HG02759 (cell line): ENCODE measurements around the gene CELF5.
"Not testable (repeated sequence)": the region's sequence is repeated elsewhere in the genome, so short reads cannot be mapped to it uniquely, and the experiment has no call there.

ENCODE experiments used
- ATAC-seq: cut with Tn5 transposase; IDR thresholded peaks from one replicate; pipeline ENCODE4 v1.9.1; 2021; ENCODE audit warnings: mild to moderate bottlenecking, moderate library complexity; ENCODE audit not compliant: unreplicated experiment

Gene CELF5

DNA sequence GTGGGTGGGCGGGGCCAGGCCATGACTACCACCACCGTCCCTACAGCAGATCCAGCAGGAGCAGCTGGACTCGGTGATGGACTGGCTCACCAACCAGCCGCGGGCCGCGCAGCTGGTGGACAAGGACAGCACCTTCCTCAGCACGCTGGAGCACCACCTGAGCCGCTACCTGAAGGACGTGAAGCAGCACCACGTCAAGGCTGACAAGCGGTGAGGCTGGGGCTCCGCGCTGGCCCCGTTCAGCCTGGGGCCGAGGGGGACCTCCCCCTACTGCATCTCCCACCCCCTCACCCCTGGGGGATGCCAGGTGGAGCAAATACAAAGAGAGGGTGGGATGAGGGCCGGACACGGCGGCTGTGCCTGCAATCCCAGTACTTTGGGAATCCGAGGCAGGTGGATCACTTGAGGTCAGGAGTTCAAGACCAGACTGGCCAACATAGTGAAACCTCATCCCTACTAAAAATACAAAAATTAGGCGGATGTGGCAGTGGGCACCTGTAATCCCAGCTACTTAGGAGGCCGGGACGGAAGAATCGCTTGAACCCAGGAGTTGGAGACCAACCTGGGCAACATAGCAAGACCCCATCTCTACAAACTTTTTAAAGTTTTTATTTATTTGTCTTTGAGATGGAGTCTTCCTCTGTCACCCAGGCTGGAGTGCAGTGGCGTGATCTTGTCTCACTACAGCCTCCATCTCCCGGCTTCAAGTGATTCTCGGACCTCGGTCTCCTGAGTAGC lies 18.1 kb upstream of the CELF5 start:
- no peak for ATAC-seq

DNA sequence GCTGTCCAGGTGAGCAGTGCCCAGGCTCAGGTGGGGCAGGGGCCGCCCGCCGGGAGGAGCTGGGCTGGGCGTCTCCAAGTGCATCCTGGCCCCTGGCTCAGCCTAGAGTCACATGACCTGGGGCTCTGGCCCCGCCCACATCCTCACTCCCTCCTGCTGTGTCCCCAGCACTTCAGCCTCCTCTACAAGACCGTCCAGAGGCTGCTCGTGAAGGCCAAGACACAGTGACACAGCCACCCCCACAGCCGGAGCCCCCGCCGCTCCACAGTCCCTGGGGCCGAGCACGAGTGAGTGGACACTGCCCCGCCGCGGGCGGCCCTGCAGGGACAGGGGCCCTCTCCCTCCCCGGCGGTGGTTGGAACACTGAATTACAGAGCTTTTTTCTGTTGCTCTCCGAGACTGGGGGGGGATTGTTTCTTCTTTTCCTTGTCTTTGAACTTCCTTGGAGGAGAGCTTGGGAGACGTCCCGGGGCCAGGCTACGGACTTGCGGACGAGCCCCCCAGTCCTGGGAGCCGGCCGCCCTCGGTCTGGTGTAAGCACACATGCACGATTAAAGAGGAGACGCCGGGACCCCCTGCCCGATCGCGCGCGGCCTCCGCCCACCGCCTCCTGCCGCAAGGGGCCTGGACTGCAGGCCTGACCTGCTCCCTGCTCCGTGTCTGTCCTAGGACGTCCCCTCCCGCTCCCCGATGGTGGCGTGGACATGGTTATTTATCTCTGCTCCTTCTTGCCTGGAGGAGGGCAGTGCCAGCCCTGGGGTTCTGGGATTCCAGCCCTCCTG lies 16.8 kb upstream of the CELF5 start:
- no peak for ATAC-seq

DNA sequence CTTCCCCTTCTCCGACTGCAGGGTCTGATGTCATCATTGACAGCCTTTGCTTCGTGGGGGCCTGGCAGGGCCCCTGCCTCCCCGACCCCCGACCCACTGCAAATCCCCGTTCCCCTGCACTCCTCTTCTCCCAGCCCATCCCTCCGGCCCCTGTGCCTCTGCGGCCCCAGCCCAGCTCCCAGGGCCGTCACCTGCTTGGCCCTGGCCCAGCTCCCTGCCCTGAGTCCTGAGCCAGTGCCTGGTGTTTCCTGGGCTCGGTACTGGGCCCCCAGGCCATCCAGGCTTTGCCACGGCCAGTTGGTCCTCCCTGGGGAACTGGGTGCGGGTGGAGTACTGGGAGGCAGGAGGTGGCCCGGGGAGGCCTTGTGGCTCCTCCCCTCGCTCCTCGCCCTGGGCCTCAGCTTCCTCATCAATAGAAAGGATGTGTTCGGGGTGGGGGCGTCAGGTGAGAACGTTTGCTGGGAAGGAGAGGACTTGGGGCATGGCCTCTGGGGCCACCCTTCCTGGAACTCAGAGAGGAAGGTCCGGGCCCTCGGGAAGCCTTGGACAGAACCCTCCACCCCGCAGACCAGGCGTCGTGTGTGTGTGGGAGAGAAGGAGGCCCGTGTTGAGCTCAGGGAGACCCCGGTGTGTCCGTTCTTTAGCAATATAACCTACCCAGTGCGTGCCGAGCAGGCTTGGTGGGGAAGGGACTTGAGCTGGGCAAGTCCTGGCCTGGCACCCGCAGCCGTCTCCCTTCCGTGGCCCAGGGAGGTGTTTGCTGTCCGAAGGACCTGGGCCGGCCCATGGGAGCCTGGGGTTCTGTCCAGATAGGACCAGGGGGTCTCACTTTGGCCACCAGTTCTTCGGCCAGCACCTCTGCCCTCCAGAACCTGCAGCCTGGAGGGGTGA lies 15.9 kb upstream of the CELF5 start:
- no peak for ATAC-seq

DNA sequence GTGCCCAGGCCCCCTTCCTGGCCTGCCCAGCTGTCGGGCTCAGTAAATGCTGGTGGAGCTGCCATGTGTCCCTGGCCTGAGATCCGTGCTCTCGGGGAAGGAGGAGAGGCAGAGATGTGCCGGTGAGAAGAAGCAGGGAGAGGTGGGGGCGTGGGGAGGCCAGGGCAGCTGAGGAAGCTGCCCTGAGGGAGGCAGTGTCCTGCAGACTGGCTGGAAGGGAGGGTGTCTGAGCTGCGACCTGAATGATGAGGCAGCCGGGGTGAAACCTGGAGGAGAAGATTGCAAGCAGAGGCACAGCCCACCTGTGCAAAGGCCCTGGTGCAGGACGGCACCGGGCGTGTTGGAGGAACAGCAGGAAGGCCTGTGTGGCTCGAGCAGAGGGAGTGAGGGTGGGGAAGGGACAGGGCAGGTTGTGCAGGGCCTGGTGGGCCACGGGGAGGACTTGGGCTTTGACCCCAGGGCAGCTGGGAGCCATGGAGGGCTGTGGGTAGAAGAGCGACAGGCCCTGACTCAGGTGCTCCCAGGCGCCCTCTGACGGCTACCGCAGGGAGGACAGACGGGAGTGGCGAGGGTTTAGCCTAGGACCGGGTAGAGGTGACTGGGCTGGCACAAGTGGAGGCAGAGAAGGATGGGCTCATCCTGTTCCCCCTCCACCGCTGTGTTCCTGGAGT lies 14.0 kb upstream of the CELF5 start:
- ATAC-seq: no peak

DNA sequence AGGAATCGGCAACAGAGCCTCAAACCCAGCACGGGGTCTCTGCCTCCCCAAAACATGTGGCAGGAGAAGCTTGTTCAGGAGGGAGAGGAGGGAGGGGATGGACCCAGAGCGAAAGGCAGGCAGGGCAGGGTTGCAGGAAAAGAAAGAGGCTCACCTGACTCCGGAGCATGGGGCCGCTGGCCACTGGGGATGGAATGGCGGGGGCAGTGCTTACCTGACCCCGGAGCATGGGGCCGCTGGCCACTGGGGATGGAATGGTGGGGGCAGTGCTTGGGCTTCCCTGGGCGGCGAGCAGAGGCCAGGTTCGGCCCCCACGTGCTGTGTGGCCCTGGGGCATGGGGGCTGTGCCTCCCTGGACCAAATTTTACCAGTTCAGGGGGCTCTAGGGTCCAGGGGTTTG lies 13.3 kb upstream of the CELF5 start:
- no peak for ATAC-seq

DNA sequence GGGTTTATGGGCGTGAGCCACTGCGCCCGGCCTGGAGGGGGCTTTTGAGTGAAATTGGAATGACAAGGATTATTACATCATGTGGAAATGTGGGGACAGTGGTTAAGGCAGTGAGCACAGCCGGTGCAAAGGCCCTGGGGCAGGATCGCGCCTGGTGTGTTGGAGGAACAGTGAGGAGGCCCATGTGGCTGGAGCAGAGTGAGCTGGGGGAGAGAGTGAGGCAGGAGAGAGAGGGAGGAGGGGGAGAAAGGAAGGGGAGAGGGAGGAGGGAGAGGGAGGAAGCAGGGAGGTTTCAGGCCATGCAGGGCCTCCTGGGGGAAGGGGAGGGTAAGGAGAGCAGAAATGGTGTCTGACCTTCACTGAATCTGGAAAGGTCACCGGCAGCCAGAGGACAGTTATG lies 11.3 kb upstream of the CELF5 start:
- no peak for ATAC-seq

DNA sequence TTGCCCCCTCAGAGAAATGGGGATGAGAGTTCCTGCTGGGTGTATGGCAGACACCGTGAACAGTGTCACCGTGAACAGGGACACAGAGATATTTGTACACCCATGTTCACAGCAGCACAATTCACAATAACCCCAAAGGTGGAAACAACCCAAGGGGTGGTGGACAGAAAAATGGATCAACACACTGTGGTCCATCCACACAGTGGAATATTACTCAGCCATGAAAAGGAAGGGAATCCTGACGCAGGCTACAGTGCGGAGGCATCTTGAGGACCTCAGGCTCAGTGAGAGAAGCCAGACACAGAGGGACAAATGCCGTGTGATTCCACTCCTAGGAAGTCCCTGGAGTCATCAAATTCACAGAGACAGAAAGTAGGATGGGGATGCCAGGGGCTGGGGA lies 7.6 kb upstream of the CELF5 start:
- ATAC-seq: no peak

DNA sequence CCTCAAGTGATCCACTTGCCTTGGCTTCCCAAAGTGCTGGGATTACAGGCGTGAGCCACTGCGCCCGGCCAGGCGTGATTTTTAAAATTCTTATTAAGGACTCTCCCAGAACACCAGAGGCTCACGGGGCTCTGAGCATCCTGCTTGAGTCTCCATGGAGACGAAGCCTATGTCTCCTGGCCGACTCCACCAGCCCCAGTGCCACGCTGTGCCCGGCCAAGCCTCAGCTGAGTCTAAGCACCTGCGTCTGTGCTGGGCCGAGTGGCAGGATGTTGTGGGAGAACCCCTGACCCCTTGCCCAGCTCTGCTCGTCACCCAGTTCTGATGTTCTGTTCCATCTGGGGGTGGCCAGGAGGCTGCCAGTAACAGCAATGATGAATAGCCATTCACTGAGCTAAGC lies 3.9 kb upstream of the CELF5 start:
- no peak for ATAC-seq

DNA sequence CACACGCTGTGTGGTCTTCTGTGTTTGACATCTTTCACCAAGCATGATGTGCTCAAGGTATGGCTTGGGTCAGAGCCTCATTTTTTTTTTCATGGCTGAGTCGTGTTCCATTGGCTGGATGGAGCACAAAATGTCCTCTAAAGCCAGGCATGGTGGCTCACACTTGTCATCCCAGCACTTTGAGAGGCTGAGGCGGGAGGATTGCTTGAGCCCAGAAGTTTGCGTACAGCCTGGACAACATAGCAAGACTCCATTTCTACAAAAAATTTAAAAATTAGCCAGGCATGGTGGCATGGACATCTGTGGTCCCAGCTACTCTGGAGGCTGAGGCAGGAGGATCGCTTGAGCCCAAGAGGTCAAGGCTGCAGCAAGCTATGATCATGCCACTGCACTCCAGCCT lies 2.9 kb upstream of the CELF5 start:
- ATAC-seq: not testable (repeated sequence)

DNA sequence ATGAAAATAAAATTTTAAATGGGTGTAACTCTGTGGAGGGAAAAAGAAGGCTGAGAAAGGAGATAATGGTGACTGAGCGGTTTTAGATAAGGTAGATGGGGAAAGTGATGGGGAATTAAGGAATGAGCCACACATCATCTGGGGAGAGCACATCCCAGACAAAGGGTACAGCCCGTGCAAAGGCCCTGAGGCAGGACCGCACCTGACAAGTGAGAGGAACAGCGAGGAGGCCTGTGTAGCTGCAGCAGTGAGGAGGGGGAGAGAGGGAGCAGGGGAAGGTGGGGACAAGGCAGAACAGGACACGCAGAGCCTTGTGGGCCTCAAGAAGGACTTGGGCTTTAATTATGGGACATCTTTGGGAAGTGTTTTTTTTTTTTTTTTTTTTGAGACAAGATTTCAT lies 1.8 kb upstream of the CELF5 start:
- ATAC-seq: no peak

DNA sequence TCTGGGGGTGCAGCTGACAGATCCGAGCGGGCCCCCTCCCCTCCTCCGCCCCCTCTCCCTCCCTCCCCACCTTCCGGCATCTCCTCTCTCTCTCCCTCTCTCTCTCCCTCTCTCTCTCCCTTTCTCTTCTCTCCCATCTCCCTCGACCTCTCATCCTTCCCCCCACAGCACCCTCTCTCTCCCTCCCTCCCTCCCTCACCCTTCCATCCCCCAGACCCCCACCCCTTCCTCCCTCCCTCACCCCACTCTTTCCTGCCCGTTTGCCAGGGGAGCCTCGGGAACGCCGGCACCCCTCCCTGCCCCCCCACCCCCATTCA lies 666 bp downstream of the CELF5 start:
- no peak for ATAC-seq

DNA sequence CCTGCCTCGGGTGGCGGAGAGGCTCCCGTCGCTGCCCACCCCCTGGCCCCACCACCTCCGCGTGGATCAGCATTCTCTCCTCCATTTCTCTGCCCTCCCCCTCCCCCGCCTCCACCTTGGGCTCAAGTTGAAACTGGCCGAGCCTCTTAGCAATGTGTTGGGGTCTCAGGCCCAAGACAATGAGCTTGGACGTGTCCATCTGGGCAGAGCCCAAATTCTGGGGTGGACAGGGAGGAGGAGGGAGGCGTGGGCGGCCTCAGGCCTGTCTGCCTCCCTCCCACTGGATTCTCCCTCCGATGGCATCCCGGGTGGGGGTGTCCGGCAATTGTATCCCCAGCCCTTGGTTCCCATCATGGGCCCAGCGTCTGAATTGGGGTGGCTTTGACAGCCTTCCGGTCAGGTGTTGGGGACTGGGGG lies 1.2 kb downstream of the CELF5 start:
- no peak for ATAC-seq

DNA sequence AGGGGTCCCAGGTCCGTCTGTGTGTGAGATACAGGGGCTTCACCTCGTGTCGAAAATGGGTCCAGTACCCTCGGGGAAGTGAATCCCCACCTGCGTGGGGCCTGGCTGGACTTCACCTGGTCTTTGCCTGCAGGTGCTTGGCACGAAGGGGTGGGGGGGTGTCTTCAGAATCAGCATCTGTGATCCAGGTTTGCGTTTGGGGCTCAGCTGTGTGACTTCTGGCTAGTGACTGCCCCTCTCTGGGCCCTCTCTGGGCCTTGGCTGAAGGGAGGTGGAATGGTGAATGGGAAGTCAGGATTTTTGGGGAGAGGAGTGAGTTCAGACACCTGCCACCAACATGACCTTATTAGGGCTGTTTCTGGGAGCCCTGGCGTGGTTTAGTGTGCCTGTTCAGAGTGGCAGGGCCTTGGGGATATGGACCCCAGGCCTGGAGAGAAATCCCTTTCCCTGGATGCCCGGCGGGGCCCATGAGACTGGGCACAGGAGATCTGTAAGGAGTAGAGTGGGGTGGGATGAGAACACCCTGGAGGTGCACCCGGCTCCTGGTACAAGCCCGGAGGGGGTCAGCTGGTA lies 2.7 kb downstream of the CELF5 start:
- no peak for ATAC-seq

DNA sequence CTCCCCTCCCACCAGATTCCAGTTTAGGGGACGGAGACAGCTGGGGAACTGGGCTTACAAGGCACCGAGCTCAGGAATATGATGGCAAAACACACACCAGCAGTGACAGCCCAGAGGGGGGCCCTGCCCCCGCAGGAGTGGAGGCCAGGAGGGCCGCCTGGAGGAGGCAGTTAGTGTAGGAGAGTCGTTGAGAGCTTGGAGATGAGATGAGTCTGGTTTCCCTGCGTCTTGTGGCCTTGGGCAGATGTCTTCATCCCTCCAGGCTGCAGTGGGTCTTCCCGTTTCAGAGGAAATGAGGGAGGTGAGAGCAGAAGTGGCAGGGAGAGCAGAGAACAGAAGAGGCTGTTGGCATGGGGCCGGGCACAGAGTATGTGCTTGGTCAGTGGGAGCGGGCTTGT lies 4.9 kb downstream of the CELF5 start:
- no peak for ATAC-seq

DNA sequence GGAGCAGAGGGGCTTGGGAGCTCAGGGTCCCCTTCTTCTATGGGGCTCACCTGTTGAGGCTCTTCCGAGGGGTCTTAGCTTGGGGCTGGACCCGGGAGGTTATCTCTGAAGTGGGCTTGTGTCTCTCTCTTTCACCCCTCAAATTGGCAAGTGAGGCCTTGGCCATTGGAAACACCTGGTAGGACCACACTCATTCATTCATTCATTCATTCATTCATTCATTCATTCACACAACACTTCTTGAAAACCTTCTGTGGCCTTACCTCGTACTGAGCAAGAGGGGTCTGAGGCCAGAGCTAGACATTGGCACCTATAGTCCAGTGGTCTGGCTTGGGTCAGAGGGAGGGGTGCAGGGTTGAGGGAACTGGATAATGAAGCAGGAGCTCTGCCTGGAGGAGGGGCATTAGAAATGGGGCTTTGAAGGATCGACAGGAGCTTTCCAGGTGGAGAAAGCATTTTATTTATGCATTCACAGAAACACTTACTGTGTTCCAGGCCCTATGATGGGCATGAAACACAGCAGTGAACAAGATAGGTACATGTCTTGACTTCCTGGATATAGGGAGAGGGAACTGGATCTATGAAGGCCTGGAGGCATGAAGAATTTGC lies 5.5 kb downstream of the CELF5 start:
- no peak for ATAC-seq

DNA sequence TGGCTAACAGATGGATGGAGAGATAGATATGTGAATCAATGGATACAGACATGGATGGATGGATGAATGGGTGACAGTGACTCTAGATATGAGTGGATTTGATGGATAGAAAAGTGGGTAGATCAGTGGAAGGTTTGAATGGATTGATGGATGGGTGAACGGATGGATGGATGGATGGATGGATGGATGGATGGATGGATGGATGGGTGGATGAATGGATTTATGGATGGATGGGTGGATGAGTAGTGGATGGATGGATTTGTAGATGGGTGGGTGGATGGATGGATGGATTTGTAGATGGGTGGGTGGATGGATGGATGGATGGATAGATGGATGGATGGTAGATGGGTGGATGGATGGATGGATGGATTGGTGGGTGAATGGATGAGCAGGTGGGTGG lies 6.8 kb downstream of the CELF5 start:
- ATAC-seq: no peak

DNA sequence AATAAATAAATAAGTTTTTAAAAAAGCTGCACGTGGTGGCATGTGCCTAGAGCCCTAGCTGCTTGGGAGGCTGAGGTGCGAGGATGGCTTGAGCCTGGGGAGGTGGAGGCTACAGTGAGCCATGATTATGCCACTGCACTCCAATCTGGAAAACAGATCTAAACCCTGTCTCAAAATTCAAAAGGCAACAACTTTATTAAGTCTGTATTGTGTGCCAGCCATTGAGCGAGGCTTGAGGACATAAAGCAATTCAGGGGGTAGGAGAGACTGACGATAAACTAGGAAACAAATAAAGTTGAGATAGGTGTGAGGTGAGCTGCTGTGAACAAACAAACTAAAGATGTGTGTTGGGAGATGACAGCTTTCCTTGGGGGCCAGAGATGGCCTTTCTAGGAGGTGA lies 8.7 kb downstream of the CELF5 start:
- ATAC-seq: no peak

DNA sequence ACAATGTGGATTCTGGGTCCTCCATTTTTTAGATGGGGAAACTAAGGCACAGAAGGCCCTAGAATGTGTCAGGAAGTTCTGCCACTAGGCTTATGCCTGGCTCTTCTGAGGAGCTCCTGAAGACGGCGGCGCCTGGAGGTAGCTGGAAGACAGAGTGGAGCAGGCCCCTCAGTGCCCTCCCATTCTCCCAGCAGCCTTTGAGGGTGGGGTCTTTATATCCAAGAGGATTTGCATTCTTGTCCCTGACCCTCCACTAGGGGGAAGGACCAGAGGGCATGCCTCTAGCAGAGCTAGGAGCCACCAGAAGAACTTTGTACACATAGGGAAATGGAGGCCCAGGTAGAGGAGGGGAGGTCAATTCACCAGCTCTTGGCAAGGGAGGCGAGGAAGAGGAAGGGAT lies 9.4 kb downstream of the CELF5 start:
- no peak for ATAC-seq

DNA sequence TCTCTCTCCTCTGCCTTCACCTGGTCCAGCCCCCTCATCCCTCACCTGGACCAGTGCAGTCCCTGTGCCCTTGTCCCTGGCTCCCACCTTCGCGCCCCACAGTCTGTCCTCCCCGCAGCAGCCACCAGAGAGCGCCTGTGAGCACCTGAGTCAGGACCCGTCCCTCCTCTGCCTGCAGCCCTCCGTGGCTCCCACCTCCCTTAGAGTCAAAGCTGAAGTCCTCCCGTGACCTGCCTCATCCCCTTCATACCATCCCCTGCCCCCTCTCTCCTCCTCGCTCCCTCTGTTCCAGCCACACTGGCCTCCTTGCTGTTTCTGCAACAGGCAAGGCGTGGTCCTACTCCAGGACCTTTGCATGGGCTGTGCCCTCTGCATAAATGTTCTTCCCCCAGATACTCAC lies 10.3 kb downstream of the CELF5 start:
- no peak for ATAC-seq

DNA sequence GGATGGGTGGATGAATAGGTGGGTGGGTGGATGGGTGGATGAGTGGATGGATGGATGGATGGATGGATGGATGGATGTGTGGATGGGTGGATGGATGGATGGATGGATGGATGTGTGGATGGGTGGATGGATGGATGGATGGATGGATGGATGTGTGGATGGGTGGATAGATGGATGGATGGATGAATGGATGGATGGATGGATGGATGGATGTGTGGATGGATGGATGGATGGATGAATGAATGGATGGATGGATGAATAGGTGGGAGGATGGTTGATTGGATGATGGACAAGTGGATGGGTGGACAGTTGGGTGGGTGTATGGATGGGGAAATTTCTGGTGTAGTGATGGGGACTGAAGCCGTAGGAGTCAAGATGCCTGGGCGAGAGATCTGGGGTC lies 11.1 kb downstream of the CELF5 start:
- ATAC-seq: not testable (repeated sequence)
